ENCODE data around the gene ARAP2.

GRCh38 chr4:36064117-36064516, 180.2 kb downstream of the ARAP2 start:
- TF ChIP-seq CTCF (IDR thresholded peaks at IDR 0.05) (no peak), POLR2A (IDR thresholded peaks at IDR 0.05) (no peak)
